ENCODE measurements around the gene CHEK2.

GRCh38 chr22:28711341-28711740 lies 30.3 kb downstream of the CHEK2 start:
- TF ChIP-seq CTCF (conservative IDR thresholded peaks at IDR 0.05 in 1 of 2, IDR thresholded peaks at IDR 0.05 in 1 of 2; ENCODE audit: extremely low read depth in 1 of 2, insufficient read depth in 1 of 2, low read depth in 1 of 2, low read length in 2 of 2) (no peak), EZH2 (IDR thresholded peaks at IDR 0.05; ENCODE audit: borderline replicate concordance, low read length) (no peak)

Measured in mammary epithelial cell (primary cell).